ENCODE data around the gene TRPC4. TPM values are rescaled to one million over a fixed set of nuclear protein-coding genes. Genes with fewer than 3 reads are reported as not detected.
"Not testable (repeated sequence)": the region's sequence is repeated elsewhere in the genome, so short reads cannot be mapped to it uniquely, and the experiment has no call there.

TRPC4 gene
- total RNA-seq, 1 experiment from 2014 or later: 0.61 TPM

DNA sequence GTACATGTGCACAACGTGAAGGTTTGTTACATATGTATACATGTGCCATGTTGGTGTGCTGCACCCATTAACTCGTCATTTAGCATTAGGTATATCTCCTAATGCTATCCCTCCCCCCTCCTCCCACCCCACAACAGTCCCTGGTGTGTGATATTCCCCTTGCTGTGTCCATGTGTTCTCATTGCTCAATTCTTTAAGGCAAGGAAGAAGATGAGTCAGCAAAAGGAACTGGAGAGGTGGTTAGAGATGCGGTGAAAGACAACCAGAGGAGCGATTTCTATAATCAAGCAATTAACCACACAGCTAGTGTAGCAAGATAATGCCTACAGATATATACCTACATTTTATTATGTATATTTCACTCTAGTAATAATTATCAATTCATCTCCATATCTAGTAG is 280.2 kb downstream of the TRPC4 start:
- H3K27me3 ChIP-seq (replicated peaks); H3K27ac ChIP-seq; DNase-seq (ENCODE audit: low read depth in 1 of 2, low spot score in 2 of 2); H3K36me3 ChIP-seq; H3K4me1 ChIP-seq (replicated peaks); H3K4me3 ChIP-seq; H3K9me3 ChIP-seq (replicated peaks): not testable (repeated sequence)

DNA sequence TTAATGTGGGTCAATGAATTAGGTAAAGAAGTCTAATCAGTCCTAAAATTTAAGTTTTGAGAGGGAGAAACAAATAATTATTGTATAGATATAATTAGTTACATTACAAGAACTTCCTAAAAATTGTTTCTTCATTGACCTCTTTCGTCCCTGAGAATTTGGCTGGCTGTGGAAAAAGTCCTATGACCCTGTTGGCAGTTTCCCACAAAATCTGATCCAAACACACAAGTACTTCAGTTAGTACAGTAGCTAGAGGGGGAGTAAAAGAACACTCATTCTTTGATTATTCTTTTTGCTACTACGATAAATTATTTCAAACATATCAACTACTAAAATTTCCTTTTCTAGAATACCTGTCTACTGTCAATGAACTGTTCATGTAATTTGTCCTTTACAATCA is 282.3 kb downstream of the TRPC4 start:
- H3K27me3 ChIP-seq (replicated peaks): no peaks in the 10 kb centered on the region
- H3K36me3 ChIP-seq: no peaks in the 10 kb centered on the region
- H3K27ac ChIP-seq: no peak overlapping the region
- H3K4me1 ChIP-seq (replicated peaks): no peaks in the 10 kb centered on the region
- no peak overlapping the region for H3K4me3 ChIP-seq
- H3K9me3 ChIP-seq (replicated peaks): no peaks in the 10 kb centered on the region
- DNase-seq (ENCODE audit: low read depth in 1 of 2, low spot score in 2 of 2): no peak
